GM08714 (cell line): Measurements from ENCODE around the gene FBXL12.
"Not testable (repeated sequence)": the region's sequence is repeated elsewhere in the genome, so short reads cannot be mapped to it uniquely, and the experiment has no call there.

Source experiments
- H3K4me3 ChIP-seq: fragments of 200-500 bp; sonication (Bioruptor generic); 2 replicates; pipeline ENCODE4 v1.5.1; 2014; ENCODE audit warnings: mild to moderate bottlenecking, low read length, inconsistent platforms
- ZNF274 ChIP-seq: IDR thresholded peaks from 2 replicates; pipeline ENCODE4 v1.6.1; 2012; ENCODE audit warnings: mild to moderate bottlenecking, low read depth, low read length

Gene FBXL12

DNA sequence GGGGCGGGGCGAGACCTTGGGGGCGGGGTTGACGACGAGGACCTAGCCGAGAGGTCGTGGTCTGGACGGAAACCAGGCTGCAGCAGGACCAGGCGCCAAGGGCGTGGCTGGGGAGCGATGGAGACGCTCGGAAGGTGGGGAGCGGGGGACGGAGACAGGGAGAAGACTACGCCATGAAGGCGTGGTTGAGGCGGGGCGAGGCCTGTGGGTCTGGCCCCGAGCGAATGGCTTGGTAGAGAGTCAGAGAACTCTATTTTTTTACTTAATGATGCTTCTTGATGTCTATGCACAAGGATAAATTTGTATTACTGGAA lies 674 bp upstream of the FBXL12 start:
- no peak for TF ChIP-seq ZNF274
- peak overlapping the region; percentile 43; the same call in 1 of the 2 replicates for H3K4me3 ChIP-seq

DNA sequence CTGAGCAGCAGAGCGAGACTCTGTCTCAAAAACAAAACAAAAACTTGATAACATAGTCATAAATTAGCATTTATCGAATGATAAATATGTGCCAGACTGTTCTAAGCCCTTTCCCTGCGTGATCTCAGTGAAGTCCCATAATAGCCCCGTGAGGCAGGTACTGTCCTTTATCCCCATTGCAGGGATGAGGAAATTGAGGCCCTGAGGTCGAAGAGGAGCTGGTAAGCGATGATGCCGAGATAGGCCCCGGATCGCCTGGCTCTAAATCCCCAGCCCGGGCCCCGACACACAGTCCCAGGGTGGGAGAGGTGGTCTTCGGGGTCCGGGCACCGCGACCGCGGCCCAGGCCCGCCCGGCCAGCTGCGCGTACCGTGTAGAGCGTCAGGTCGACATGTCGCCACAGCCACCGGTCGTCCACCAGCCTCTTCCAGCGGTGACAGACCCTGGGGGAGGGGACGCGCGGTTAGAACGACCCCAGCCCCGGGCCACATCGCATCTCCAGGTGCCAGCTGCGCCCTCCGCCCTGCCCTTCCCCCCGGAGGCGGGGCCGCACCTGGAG lies 625 bp downstream of the FBXL12 start:
- no peak for TF ChIP-seq ZNF274
- peak overlapping the region; percentile 85 for H3K4me3 ChIP-seq

DNA sequence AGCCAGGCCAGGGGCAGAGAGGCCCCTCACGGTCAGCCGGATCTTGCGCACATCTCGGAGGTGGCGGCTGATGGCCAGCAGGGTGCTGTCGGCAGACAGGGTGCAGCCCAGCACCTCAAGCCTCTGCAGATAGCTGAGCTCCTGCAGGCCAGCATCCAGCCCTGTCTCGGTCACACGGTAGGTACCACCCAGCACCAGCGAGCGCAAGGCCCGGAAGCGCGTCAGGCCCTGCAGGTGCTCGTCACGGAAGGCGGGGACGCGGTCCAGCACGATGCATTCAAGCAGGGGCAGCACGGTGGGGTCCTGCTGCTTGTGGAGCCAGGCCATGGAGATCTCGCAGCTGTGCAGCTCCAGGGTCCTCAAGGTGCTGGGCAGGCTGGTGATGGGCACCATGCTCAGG lies 7.7 kb downstream of the FBXL12 start:
- no peak overlapping the region for H3K4me3 ChIP-seq
- TF ChIP-seq ZNF274 = no peak

DNA sequence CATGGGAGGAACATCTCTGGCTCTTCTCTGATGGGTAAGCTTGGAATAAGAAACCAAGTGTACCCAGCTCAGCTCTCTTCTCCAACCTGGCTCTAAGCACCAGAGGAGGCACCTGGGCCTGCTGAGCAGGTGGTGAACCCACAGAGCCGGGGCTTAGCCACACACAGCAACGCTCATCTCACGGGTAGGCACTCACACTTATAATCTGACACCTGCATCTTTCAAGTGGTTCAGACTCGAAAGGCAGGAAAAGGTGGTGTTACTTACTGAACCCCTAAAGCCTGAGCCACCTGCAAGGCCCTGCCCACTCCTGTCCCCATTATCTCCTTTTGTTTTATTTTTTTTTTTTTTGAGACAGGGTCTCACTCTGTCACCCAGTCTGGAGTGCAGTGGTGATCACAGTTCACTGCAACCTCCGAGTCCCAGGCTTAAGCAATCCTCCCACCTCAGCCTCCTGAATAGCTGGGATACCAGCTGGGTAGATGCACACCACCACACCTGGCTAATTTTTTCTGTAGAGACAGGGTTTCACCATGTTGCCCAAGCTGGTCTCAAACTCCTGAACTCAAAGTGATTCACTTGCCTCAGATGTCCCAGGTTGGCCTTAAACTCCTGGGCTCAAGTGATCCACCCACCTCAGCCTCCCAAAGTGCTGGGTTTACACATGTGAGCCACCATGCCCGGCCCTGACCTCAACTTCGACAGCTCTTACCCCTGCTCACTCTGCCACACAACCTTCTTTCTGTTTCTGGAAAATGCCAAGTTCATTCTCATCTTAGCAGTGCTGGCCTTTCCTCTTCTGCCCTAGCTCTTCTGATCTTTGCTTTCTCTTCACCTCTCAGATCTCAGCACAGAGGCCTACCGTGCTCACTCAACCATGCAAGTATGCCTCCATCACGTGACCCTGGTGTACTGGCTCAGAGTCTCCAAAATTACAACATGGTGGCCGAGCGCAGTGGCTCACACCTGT lies 9.7 kb downstream of the FBXL12 start:
- TF ChIP-seq ZNF274 = no peak
- no peak overlapping the region for H3K4me3 ChIP-seq

DNA sequence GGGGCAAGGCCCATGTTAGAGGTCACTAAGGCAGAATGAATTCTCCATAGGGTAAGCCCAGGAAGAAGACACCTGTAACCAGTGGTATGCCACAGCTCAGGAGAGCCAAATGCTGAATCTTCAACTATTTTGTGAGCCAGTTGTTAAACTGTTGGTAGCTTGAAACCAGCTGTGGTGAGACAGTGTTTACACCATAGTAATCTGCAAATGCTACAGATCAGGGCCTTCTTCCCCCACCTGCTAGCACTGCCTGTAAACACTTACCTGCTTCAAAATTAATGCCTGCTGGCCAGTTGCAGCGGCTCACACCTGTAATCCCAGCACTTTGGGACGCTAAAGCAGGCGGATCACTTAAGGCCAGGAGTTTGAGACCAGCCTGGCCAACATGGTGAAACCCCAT lies 12.1 kb downstream of the FBXL12 start:
- TF ChIP-seq ZNF274 = no peak
- no peak overlapping the region for H3K4me3 ChIP-seq

DNA sequence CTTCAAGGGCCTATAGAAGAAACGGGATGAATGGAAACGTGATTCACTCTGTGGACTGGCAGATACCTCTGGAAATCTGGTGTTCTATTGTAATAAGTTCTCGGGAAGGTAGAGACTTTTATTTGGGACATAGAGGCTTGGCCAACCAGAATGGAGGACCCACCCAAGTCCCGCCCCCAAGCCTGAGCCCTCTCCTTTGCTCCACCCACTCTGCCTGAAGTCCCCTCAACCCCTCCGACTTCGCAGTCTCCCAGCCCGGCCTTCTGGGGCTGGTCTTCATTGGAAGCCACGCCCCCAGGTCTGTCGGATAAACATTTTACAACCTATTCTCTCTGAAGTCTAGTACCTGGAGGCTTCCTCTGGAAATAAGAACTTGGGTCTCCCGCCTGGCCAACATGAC lies 16.9 kb downstream of the FBXL12 start:
- TF ChIP-seq ZNF274 = no peak
- H3K4me3 ChIP-seq = no peak overlapping the region

DNA sequence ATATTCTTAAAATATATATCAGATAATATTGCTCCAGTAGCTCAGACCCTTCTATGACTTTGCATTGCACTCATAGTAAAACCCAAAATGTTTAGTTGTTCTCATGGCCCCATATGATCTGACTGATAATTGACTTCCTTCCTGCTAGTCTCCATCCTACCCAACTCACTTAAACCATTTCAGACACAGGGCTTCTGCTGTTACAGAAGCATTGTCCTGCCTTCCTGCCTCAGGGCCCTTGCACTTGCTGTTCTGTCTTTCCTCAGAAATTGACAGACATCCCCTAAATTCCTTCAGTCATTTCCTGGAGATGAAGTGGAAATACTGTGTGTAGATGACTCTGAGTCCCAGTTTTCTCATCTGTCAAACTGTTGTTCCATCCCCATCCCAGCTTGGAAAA lies 19.7 kb downstream of the FBXL12 start:
- no peak overlapping the region for H3K4me3 ChIP-seq
- TF ChIP-seq ZNF274 = no peak

DNA sequence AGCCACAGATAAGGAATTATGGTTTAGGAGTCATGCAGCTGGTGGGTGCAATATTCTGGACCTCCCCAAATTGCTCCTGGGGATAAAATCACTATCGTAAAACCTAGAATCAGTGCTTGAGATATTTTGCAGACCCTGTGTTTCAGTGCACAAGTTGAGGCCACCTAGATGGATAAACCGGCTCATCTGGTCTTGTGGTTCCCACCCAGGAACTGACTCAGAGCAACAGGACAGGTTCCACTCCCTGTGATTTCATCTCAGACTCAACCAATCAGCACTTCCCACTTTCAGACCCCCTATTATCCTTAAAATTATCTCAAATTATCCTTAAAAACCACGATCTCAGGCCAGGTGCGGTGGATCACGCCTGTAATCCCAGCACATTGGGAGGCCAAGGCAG lies 21.0 kb downstream of the FBXL12 start:
- H3K4me3 ChIP-seq = no peak overlapping the region

DNA sequence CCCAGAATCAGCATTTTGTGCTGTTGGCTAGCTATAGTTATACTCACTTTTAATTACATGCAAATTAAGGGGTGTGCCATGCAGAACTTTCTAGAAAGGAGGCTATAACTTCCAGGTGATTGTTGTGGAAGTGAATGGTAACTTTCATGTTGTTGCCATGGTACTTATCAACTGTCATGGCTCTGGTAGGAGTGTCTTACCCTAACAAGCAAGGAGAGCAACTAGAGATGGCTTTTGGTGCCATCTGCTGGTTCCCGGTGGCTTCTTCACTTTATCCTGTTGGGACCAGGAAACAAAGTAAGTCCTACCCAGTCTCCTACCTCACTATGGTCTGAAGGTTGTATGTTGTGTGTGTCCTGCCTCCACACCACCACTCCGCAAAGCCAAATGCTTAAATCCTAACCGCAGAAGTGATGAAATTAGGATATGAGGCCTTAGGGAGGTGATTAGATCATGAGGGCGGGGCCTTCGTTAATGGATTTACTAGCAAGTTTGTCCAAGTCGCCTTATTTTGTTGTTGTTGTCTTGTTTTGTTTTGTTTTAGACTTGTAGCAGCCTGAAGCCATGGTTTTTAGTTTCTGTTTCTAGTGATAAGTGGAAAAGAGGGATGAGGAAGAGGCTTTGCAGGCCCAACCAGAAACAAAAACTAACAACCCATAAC lies 22.6 kb downstream of the FBXL12 start:
- no peak for TF ChIP-seq ZNF274
- H3K4me3 ChIP-seq = no peak overlapping the region

More for the DNA sequence above, 21.0 kb downstream of the FBXL12 start:
- no peak for TF ChIP-seq ZNF274

DNA sequence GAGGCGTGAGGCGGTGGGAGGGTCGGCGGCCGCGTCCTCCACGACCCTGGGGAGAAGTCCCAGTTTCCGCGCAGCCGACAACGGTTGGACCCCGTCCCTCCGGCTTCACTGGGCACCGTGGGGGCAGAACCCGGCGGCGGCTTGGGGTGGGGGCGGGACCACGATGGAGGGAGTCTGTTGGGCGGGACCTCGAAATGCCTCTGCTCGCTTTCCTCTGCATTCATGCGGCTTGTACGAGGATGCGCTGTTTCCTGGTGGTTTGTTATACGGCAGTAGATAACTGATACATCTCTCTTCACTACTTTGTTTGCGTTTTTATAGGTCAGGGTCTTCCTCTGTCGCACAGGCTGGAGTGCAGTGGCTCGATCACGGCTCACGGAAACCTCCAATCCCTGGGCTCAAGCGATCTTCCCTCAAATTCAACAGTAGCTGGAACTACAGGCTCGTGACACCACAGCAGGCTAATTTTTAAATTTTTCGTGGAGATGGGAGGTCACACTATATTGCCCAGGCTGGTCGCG lies 25.7 kb downstream of the FBXL12 start:
- H3K4me3 ChIP-seq = peak overlapping the region; percentile 66; the same call in 1 of the 2 replicates
- TF ChIP-seq ZNF274 = no peak

DNA sequence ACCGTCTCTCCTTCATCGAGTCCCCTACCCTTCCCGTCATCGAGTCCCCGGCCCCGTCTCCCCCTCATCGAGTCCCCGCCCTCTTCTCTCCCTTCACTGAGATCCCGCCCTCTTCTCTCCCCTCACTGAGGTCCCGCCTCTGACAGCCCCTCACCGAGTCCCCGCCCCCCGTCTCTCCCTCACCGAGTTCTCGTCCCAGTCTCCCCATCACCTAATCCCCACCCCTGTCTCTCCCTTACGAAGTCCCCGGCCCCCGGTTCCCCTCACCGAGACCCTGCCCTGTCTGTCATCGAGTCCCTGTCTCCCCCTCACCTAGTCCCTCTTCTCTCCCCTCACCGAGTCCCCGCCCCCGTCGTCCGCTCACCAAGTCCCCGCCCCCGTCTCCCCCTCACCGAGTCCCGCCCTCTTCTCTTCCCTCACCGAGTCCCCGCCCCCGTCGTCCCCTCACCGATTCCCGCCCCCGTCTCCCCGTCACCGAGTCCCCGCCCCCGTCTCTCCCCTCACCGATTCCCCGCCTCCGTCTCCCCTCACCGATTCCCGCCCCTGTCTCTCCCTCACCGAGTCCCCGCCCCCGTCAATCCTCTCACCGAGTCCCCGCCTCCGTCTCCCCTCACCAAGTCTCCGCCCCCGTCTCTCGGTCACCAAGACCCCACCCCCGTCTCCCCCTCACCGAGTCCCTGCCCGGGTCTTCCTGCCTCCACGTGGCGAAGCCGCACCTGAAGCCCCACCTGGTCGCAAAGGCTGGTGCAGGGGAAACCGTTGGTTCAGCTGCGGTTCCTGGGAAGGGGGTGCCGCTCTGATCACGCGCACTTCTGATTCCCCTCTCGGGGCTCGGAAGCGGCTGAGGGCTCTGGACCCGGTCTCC lies 26.4 kb downstream of the FBXL12 start:
- no peak for TF ChIP-seq ZNF274

DNA sequence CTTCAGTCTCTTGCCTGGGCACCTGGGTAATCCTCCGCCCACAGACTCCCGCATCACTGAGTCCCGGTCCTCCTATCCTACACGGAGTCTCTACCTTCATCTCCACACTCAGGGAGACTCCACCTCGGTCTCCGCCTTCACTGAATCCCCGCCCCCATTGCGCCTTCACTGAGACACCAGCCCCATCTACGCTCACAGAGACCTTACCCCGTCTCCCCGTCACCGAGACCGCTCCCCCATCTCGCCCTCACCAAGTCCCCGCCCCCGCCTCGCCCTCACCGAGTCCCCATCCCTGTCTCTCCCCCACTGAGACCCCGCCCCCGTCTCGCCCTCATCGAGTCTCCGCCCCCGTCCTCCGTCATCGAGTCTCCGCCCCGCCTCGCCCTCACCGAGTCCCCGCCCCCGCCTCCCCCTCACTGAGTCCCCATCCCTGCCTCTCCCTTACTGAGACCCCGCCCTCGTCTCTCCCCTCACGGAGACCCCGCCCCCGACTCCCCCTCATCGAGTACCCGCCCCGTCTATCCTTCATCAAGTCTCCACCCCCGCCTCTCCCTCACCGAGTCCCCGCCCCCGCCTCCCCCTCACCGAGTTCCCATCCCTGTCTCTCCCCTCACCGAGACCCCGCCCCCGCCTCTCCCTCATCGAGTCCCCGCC lies 27.2 kb downstream of the FBXL12 start:
- TF ChIP-seq ZNF274 = no peak
- peak overlapping the region; percentile 65 for H3K4me3 ChIP-seq

More for the DNA sequence above, 26.4 kb downstream of the FBXL12 start:
- H3K4me3 ChIP-seq = peak overlapping the region; percentile 66

DNA sequence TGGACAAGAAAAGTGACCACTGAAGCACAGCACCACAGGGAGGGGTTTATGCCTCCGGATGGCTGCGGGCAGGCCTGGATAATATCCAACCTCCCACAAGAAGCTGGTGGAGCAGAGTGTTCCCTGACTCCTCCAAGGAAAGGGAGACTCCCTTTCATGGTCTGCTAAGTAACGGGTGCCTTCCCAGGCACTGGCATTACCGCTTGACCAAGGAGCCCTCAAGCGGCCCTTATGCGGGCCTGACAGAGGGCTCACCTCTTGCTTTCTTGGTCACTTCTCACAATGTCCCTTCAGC lies 27.9 kb downstream of the FBXL12 start:
- peak overlapping the region; percentile 65; the same call in 1 of the 2 replicates for H3K4me3 ChIP-seq

DNA sequence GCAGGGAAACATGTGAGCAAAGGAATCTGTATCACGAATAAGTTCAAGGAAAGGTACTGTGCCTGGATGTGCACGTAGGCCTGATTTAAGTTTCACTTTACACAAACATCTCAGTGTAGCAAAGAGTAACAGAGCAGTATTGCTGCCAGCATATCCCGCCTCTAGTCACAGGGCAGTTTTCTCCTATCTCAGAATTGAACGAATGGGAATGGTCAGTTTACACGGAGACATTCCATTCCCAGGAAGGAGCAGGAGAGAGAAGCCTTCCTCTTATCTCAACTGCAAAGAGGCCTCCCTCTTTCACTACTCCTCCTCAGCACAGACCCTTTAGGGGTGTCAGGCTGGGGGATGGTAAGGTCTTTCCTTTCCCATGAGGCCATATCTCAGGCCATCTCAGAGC lies 29.3 kb downstream of the FBXL12 start:
- not testable (repeated sequence) for H3K4me3 ChIP-seq

DNA sequence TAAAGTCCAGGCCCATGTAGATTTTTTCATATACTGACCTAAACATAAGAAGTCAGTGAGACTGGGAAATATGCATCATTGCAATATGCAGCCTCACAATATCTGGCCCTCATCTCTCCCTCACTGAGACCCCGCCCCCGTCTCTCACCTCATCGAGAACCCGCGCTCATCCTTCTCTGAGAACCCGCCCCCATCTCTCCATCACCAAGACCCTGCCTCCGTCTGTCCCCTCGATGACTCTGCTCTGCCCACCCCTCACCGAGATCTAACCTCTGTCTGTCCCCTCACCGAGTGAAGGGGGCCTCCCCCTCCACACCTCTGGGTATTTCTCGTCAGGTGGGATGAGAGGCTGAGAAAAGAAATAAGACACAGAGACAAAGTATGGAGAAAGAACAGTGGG lies 29.8 kb downstream of the FBXL12 start:
- H3K4me3 ChIP-seq = no peak overlapping the region
- TF ChIP-seq ZNF274 = no peak

DNA sequence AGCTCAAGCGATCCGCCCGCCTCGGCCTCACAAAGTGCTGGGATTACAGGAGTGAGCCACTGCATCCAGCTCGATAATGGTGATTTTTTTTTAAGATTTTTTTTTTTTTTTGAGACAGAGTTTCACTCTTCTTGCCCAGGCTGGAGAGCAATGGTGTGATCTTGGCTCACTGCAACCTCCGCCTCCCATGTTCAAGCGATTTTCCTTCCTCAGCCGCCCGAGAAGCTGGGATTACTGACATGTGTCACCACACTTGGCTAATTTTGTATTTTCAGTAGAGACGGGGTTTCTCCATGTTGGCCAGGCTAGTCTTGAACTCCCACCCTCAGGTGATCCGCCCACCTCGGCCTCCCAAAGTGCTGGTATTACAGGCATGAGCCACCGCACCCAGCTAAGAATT lies 30.3 kb downstream of the FBXL12 start:
- not testable (repeated sequence) for H3K4me3 ChIP-seq
